SK-N-SH (cell line): ENCODE results near the gene GATB.

Experiments
- CTCF ChIP-seq: fragments of 200-600 bp; sonication (generic); IDR thresholded peaks from 2 replicates; pipeline ENCODE4 v1.6.1; 2017; ENCODE audit warnings: antibody characterized with exemption, mild to moderate bottlenecking, moderate library complexity
- FOXJ3 ChIP-seq: sonication (generic); formaldehyde crosslinking; IDR thresholded peaks from 2 replicates; pipeline ENCODE4 v1.5.1; 2020; ENCODE audit warnings: mild to moderate bottlenecking, missing genetic modification reagents
- GABPA ChIP-seq: IDR thresholded peaks from 2 replicates; pipeline ENCODE4 v1.4.0; 2012; ENCODE audit warnings: low read depth, mild to moderate bottlenecking
- MAX ChIP-seq: IDR thresholded peaks from 2 replicates; pipeline ENCODE4 v1.4.0; 2012; ENCODE audit warnings: low read depth
- RAD21 ChIP-seq: IDR thresholded peaks from 2 replicates; pipeline ENCODE4 v1.6.1; 2012; ENCODE audit warnings: mild to moderate bottlenecking, low read length
- REST ChIP-seq: IDR thresholded peaks from 2 replicates; pipeline ENCODE4 v1.6.1; 2012; ENCODE audit warnings: mild to moderate bottlenecking, low read depth, low read length, moderate library complexity
- RFX5 ChIP-seq: IDR thresholded peaks from 2 replicates; pipeline ENCODE4 v1.6.1; 2012; ENCODE audit warnings: mild to moderate bottlenecking, improper control_type of control experiment, low read length
- SMC3 ChIP-seq: IDR thresholded peaks from 2 replicates; pipeline ENCODE4 v1.6.1; 2012; ENCODE audit warnings: low read depth, low read length, improper control_type of control experiment
- TAF1 ChIP-seq: IDR thresholded peaks from 2 replicates; pipeline ENCODE4 v1.6.1; 2012; ENCODE audit warnings: low read depth, mild to moderate bottlenecking, low read length, moderate library complexity, borderline replicate concordance
- TEAD4 ChIP-seq: IDR thresholded peaks from 2 replicates; pipeline ENCODE4 v1.4.0; 2012; ENCODE audit warnings: mild to moderate bottlenecking, borderline replicate concordance; ENCODE audit not compliant: insufficient read depth
- USF1 ChIP-seq: IDR thresholded peaks from 2 replicates; pipeline ENCODE4 v1.4.0; 2012; ENCODE audit warnings: low read depth, borderline replicate concordance

GRCh38 chr4:151725087-151725486 lies 35.7 kb downstream of the GATB start:
- TF ChIP-seq REST, result no peak
- no peak for TF ChIP-seq TEAD4
- no peak for TF ChIP-seq GABPA
- no peak for TF ChIP-seq CTCF
- no peak for TF ChIP-seq RFX5
- TF ChIP-seq SMC3, result no peak
- TF ChIP-seq FOXJ3 (CRISPR knock-in tag), result no peak
- TF ChIP-seq RAD21, result no peak
- no peak for TF ChIP-seq MAX
- no peak for TF ChIP-seq USF1
- no peak for TF ChIP-seq TAF1
